HUES6 (cell line): Measurements from ENCODE around the gene ARHGAP23.
"Not testable (repeated sequence)": the region's sequence is repeated elsewhere in the genome, so short reads cannot be mapped to it uniquely, and the experiment has no call there.

Source experiments
- H3K27ac ChIP-seq: 2 replicates; pipeline ENCODE4 v1.7.0; 2013; ENCODE audit warnings: low read depth, mild to moderate bottlenecking, low read length, inconsistent platforms
- H3K27me3 ChIP-seq: 2 replicates; pipeline ENCODE4 v1.6.1; 2013; ENCODE audit warnings: low read length; ENCODE audit not compliant: control insufficient read depth, insufficient read depth
- H3K36me3 ChIP-seq: 2 replicates; pipeline ENCODE4 v1.6.1; 2013; ENCODE audit warnings: low read length; ENCODE audit not compliant: control insufficient read depth, insufficient read depth
- H3K4me1 ChIP-seq: 2 replicates; pipeline ENCODE4 v1.6.1; 2013; ENCODE audit warnings: low read length; ENCODE audit not compliant: control insufficient read depth, insufficient read depth
- H3K4me3 ChIP-seq: 2 replicates; pipeline ENCODE4 v1.5.1; 2013; ENCODE audit warnings: low read depth, low read length
- H3K9ac ChIP-seq: one replicate; pipeline ENCODE4 v1.6.1; 2013; ENCODE audit warnings: mild to moderate bottlenecking, low read length
- H3K9me3 ChIP-seq: 2 replicates; pipeline ENCODE4 v1.6.1; 2013; ENCODE audit warnings: low read depth, low read length; ENCODE audit not compliant: control insufficient read depth, insufficient read depth

The ARHGAP23 gene

DNA sequence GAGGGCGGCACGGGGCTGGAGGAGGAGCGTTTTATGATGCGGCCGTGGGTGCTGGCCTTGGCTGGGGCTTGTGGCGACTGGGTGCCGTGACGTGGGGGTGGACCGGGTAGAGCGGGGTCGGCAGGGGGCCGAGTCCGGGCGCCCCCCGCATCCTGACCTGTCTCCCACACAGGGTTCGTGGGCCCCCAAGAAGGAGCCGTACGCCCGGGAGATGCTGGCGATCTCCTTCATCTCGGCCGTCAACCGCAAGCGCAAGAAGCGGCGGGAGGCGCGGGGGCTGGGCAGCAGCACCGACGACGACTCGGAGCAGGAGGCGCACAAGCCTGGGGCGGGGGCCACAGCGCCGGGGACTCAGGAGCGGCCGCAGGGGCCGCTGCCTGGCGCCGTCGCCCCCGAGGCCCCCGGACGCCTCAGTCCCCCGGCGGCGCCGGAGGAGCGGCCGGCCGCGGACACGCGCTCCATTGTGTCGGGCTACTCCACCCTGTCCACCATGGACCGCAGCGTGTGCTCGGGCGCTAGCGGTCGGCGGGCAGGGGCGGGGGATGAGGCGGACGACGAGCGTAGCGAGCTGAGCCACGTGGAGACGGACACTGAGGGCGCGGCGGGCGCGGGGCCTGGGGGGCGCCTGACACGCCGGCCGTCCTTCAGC is 81.6 kb downstream of the ARHGAP23 start:
- Histone ChIP-seq H3K27me3 (peaks cover 32% of the 10 kb centered on the region), H3K4me1 (peaks cover 26% of the 10 kb centered on the region), H3K36me3 (peaks cover 10% of the 10 kb centered on the region; the same call in 1 of the 2 replicates), H3K4me3 (peak overlapping the region; percentile 53), H3K9ac (peak overlapping the region; percentile 60), H3K27ac (no peak overlapping the region), H3K9me3 (no peaks in the 10 kb centered on the region)

GRCh38 chr17:38510421-38511149 is 82.3 kb downstream of the ARHGAP23 start:
- H3K4me3 ChIP-seq, result peak overlapping the region; percentile 54
- H3K27ac ChIP-seq, result no peak overlapping the region
- peaks cover 32% of the 10 kb centered on the region for H3K27me3 ChIP-seq
- no peaks in the 10 kb centered on the region for H3K9me3 ChIP-seq
- H3K4me1 ChIP-seq, result peaks cover 26% of the 10 kb centered on the region
- peak overlapping the region; percentile 60 for H3K9ac ChIP-seq
- H3K36me3 ChIP-seq, result peaks cover 10% of the 10 kb centered on the region; the same call in 1 of the 2 replicates

GRCh38 chr17:38511150-38512108 is 83.2 kb downstream of the ARHGAP23 start:
- Histone ChIP-seq H3K9ac (no peak overlapping the region), H3K9me3 (no peaks in the 10 kb centered on the region), H3K36me3 (peaks cover 4% of the 10 kb centered on the region; the same call in 1 of the 2 replicates), H3K4me3 (peak overlapping the region; percentile 54), H3K27ac (no peak overlapping the region), H3K27me3 (peaks cover 32% of the 10 kb centered on the region), H3K4me1 (peaks cover 26% of the 10 kb centered on the region)

- Histone ChIP-seq H3K9ac (no peak overlapping the region), H3K4me1 (peaks cover 26% of the 10 kb centered on the region), H3K4me3 (no peak overlapping the region), H3K36me3 (no peaks in the 10 kb centered on the region), H3K9me3 (no peaks in the 10 kb centered on the region), H3K27ac (no peak overlapping the region), H3K27me3 (peaks cover 32% of the 10 kb centered on the region)
These were observed 84.3 kb downstream of the ARHGAP23 start for GRCh38 chr17:38512473-38513058.

DNA sequence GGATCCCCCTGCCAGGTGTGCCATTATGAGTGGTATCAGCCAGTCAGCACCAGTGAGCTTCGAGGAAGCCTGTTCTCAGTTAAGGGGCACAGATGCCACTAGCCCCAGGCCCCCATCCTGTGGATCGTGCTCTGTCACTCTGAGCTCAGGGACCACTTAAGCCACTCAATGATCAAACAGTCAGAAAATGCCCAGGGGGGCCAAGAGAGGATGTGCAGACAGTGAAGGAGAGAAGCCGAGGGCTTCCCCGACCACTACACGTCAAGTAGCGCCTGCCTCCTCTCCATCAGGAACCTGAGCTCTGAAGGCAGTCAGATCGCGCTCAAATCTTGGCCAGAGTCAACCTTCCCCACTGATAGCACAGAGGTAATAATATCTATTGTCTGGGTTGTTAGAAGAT is 98.3 kb downstream of the ARHGAP23 start:
- not testable (repeated sequence) for H3K4me1 ChIP-seq, H3K36me3 ChIP-seq, H3K27ac ChIP-seq, H3K9me3 ChIP-seq, H3K9ac ChIP-seq, H3K4me3 ChIP-seq
- peaks cover 13% of the 10 kb centered on the region for H3K27me3 ChIP-seq

- H3K4me1 ChIP-seq, result not testable (repeated sequence)
These were observed 99.9 kb downstream of the ARHGAP23 start for GRCh38 chr17:38528141-38528540.

GRCh38 chr17:38530856-38531255 is 102.6 kb downstream of the ARHGAP23 start:
- not testable (repeated sequence) for H3K9me3 ChIP-seq, H3K27ac ChIP-seq, H3K9ac ChIP-seq, H3K4me3 ChIP-seq, H3K36me3 ChIP-seq
- Histone ChIP-seq H3K27me3 (peaks cover 13% of the 10 kb centered on the region), H3K4me1 (peaks cover 12% of the 10 kb centered on the region)

More at GRCh38 chr17:38528141-38528540, 99.9 kb downstream of the ARHGAP23 start:
- not testable (repeated sequence) for H3K36me3 ChIP-seq, H3K27ac ChIP-seq, H3K9me3 ChIP-seq, H3K4me3 ChIP-seq, H3K9ac ChIP-seq
- peaks cover 13% of the 10 kb centered on the region for H3K27me3 ChIP-seq

DNA sequence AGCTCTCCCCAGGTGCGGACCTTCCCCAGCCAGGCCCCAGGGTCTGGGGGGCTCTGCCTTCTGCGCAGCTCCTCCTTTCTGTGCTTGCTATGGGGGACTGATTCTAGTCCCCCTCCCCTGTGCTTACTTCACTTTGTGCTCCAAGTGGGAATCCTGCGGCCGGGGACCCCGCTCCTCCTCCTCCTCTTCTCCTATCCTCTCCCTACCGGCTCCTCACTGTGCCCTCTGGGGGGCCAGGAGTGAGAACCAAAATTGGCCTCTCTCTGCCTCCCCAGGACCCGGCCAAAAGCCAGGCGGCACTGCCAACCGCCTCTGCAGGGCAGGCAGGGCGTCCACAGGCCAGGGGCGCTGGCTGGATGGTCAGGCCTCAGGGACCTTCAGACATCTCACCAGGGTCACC is 103.5 kb downstream of the ARHGAP23 start:
- Histone ChIP-seq H3K4me1 (peaks cover 12% of the 10 kb centered on the region), H3K27me3 (peaks cover 13% of the 10 kb centered on the region)
- not testable (repeated sequence) for H3K4me3 ChIP-seq, H3K27ac ChIP-seq, H3K36me3 ChIP-seq, H3K9me3 ChIP-seq, H3K9ac ChIP-seq

- no peak overlapping the region for H3K4me3 ChIP-seq
- H3K9ac ChIP-seq, result no peak overlapping the region
- H3K27ac ChIP-seq, result no peak overlapping the region
- H3K27me3 ChIP-seq, result peaks cover 13% of the 10 kb centered on the region
- no peaks in the 10 kb centered on the region for H3K9me3 ChIP-seq
- H3K36me3 ChIP-seq, result no peaks in the 10 kb centered on the region
- H3K4me1 ChIP-seq, result peaks cover 12% of the 10 kb centered on the region
These were observed 104.2 kb downstream of the ARHGAP23 start for GRCh38 chr17:38532451-38532850.

DNA sequence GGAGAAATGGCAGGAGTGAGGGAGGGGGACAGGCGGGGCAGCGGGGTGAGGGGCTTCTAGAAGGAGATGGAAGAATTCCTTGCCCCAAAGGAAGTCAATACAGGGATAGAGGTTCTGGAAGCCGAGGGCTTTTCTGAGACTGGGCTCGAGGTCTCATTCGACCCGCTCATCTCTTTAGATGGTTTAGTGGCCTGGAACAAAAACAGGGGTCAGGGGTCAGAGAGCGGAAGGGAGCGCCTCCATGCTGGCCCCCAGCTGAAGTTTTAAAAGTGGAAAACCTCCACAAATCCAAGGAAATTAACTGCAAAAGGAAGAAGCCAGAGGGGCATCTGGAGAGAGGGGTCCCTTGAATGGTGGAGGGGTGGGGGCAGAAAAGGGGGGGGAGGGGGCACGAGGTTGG is 105.0 kb downstream of the ARHGAP23 start:
- H3K27ac ChIP-seq, result no peak overlapping the region
- H3K27me3 ChIP-seq, result peaks cover 9% of the 10 kb centered on the region; the same call in 1 of the 2 replicates
- no peaks in the 10 kb centered on the region for H3K9me3 ChIP-seq
- H3K9ac ChIP-seq, result no peak overlapping the region
- H3K36me3 ChIP-seq, result no peaks in the 10 kb centered on the region
- peaks cover 12% of the 10 kb centered on the region for H3K4me1 ChIP-seq
- H3K4me3 ChIP-seq, result no peak overlapping the region
